Neural cell (in vitro differentiated cells): ENCODE results near the gene IER5L.

Experiments
- CTCF ChIP-seq: fragments of 450-650 bp; IDR thresholded peaks from 2 replicates; pipeline ENCODE4 v1.5.1; 2014; ENCODE audit warnings: antibody characterized with exemption, mild to moderate bottlenecking, moderate library complexity; ENCODE audit not compliant: poor library complexity, severe bottlenecking
- EP300 ChIP-seq: fragments of 450-650 bp; conservative IDR thresholded peaks from 2 replicates; pipeline ENCODE4 v1.6.1; 2014; ENCODE audit warnings: antibody characterized with exemption, mild to moderate bottlenecking, moderate library complexity; ENCODE audit not compliant: poor library complexity, severe bottlenecking
- EZH2 ChIP-seq: fragments of 200-600, 300-800 bp; shearing (Covaris generic), sonication (generic); IDR thresholded peaks from 2 replicates; pipeline ENCODE4 v1.6.1; 2014; ENCODE audit warnings: antibody characterized with exemption, low read length, borderline replicate concordance, mild to moderate bottlenecking; ENCODE audit not compliant: insufficient read depth, poor library complexity, severe bottlenecking
- MXI1 ChIP-seq: fragments of 450-650 bp; conservative IDR thresholded peaks from 2 replicates; pipeline ENCODE4 v1.6.1; 2014; ENCODE audit warnings: antibody characterized with exemption, mild to moderate bottlenecking; ENCODE audit not compliant: poor library complexity, severe bottlenecking
- POLR2AphosphoS5 ChIP-seq: IDR thresholded peaks from 2 replicates; pipeline ENCODE4 v1.6.1; 2012
- RAD21 ChIP-seq: fragments of 450-650 bp; conservative IDR thresholded peaks from 2 replicates; pipeline ENCODE4 v1.6.1; 2014; ENCODE audit warnings: antibody characterized with exemption, mild to moderate bottlenecking, moderate library complexity
- SMC3 ChIP-seq: fragments of 450-650 bp; conservative IDR thresholded peaks from 2 replicates; pipeline ENCODE4 v1.6.1; 2014; ENCODE audit warnings: antibody characterized with exemption, mild to moderate bottlenecking, moderate library complexity; ENCODE audit not compliant: poor library complexity
- TAF1 ChIP-seq: IDR thresholded peaks from 2 replicates; pipeline ENCODE4 v1.6.1; 2012; ENCODE audit warnings: low read depth

- TF ChIP-seq CTCF (no peak), POLR2AphosphoS5 (no peak), EZH2 (no peak), TAF1 (no peak), MXI1 (no peak), RAD21 (no peak), SMC3 (no peak), EP300 (no peak)
Measured at GRCh38 chr9:129145841-129146292, 32.2 kb downstream of the IER5L start.
